SH-SY5Y (cell line): ENCODE measurements around the gene SOX13.

Experiments used
- GATA2 ChIP-seq: IDR thresholded peaks from 2 replicates; pipeline ENCODE4 v1.6.1; 2011; ENCODE audit warnings: mild to moderate bottlenecking, low read depth, low read length
- GATA3 ChIP-seq: IDR thresholded peaks from 2 replicates; pipeline ENCODE4 v1.6.1; 2011; ENCODE audit warnings: low read depth, mild to moderate bottlenecking, low read length, moderate library complexity

DNA sequence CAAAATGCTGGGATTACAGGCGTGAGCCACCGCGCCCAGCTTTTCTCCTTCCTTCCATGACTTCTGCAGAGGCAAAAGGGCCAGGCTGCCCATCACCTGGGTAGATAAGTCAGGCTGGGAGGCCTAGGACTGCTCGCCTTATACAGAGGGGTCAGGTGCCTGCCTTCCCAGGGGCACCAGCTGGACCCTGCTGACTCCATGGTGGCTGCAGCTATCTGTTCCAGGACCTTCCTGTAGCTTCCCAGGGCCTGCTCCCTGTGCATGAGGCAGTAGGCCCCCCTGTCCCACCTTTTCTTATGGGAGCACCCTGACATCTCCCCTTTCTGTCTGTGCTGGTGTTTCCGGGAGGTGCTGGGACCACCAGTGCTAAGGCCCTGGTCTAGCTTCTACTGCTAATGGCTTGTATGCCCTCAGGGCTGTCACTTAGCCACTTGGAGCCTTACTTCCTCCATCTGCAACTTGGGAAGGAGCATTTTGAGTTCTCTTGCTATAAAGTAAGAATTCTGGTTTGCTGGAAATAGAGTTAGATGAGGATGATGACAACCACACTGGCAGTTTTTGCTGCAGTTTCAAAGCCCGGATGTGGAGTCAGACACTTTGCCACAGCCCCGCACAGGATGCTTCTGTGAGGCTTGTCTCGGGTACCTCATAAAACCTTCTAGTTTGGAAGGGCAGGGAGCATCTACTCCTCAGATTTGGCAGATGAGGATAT is 14.4 kb downstream of the SOX13 start:
- TF ChIP-seq GATA3 (no peak), GATA2 (no peak)
